Stimulated activated CD4-positive, alpha-beta T cell treated with anti-CD3 and anti-CD28 coated beads, Interleukin-1b, Interleukin-23, amount 100 ng/mL, for 1 hour (primary cell): Measurements from ENCODE around the gene MED8.

Source experiments
- DNase-seq, 2 donors: peaks; one replicate each; pipeline ENCODE4 v3.0.0-alpha.2; 2020; ENCODE audit warnings: low read depth in 2 of 2

MED8 gene

GRCh38 chr1:43334453-43335205, 55.0 kb downstream of the MED8 start:
- DNase-seq: no peak
